ENCODE data around the gene CAMTA1. TPM values are rescaled to one million over a fixed set of nuclear protein-coding genes. Genes with fewer than 3 reads are reported as not detected.

Gene CAMTA1
- total RNA-seq, 1 experiment from 2014 or later = 69.5 TPM

GRCh38 chr1:6985549-6986276 is 200.5 kb downstream of the CAMTA1 start:
- no peak for TF ChIP-seq EZH2 (IDR thresholded peaks at IDR 0.05)
- TF ChIP-seq ZFX (IDR thresholded peaks at IDR 0.05) = no peak
- TF ChIP-seq EZH2phosphoT487 (IDR thresholded peaks at IDR 0.05; ENCODE audit: borderline replicate concordance) = no peak
- no peak for TF ChIP-seq SP1 (IDR thresholded peaks at IDR 0.05; ENCODE audit: low read depth)
- TF ChIP-seq SIN3A (IDR thresholded peaks at IDR 0.05; ENCODE audit: low read depth) = no peak
- no peak for TF ChIP-seq SRF (IDR thresholded peaks at IDR 0.05; ENCODE audit: low read depth)
- no peak for TF ChIP-seq CTCF (IDR thresholded peaks at IDR 0.05 in 2 of 3, conservative IDR thresholded peaks at IDR 0.05 in 1 of 3; ENCODE audit: borderline replicate concordance in 1 of 3, insufficient read depth in 1 of 3, low read depth in 2 of 3, low read length in 2 of 3)
- no peak for TF ChIP-seq ZBTB33 (IDR thresholded peaks at IDR 0.05; ENCODE audit: extremely low read depth, insufficient replicate concordance, low read length)
- TF ChIP-seq MAX (IDR thresholded peaks at IDR 0.05) = no peak
- TF ChIP-seq TCF7L2 (IDR thresholded peaks at IDR 0.05; ENCODE audit: borderline replicate concordance, extremely low read depth, insufficient read depth, insufficient read length) = no peak
- no peak for TF ChIP-seq ATF3 (IDR thresholded peaks at IDR 0.05)
- TF ChIP-seq FOSL1 (IDR thresholded peaks at IDR 0.05; ENCODE audit: low read depth) = no peak
- TF ChIP-seq ELF1 (IDR thresholded peaks at IDR 0.05; ENCODE audit: borderline replicate concordance, low read depth) = no peak
- no peak for TF ChIP-seq RAD21 (IDR thresholded peaks at IDR 0.05; ENCODE audit: low read depth)
- no peak for TF ChIP-seq POLR2A (IDR thresholded peaks at IDR 0.05; ENCODE audit: borderline replicate concordance, extremely low read depth, insufficient read depth, insufficient read length)
- TF ChIP-seq YY1 (IDR thresholded peaks at IDR 0.05; ENCODE audit: extremely low read depth, insufficient replicate concordance, low read depth, low read length) = no peak
- TF ChIP-seq ZNF274 (IDR thresholded peaks at IDR 0.05; ENCODE audit: low read depth, low read length) = no peak
- TF ChIP-seq REST (IDR thresholded peaks at IDR 0.05; ENCODE audit: low read depth) = no peak
- no peak for TF ChIP-seq EGR1 (IDR thresholded peaks at IDR 0.05; ENCODE audit: low read depth)
- no peak for TF ChIP-seq JUND (IDR thresholded peaks at IDR 0.05)
- H3K79me2 ChIP-seq (ENCODE audit: insufficient read depth, low read length) = no peaks in the 10 kb centered on the region
- no peak for DNase-seq (ENCODE audit: low read depth, low spot score)
- BruUV-seq (replicated peaks) = no TSS peak
- CTCF ChIA-PET = no interaction called here
- intact Hi-C loops (cut with micrococcal nuclease) = no loop called here
- no peaks in the 10 kb centered on the region for H4K20me1 ChIP-seq (ENCODE audit: insufficient read depth)
- H3K27me3 ChIP-seq (ENCODE audit: insufficient read depth, low read length) = no peaks in the 10 kb centered on the region
- no peak for ATAC-seq
- H3K4me1 ChIP-seq (ENCODE audit: control insufficient read depth in 1 of 2, insufficient read depth in 2 of 2, low read length in 2 of 2) = peaks cover 0 to 8% of the 10 kb centered on the region in 2 experiments; a peak in 1 of 4 replicates
- no peaks in the 10 kb centered on the region for H3K9me2 ChIP-seq (ENCODE audit: insufficient read depth)
- POLR2A ChIA-PET = no interaction called here
- H2AFZ ChIP-seq (ENCODE audit: low read depth, low read length, poor library complexity, severe bottlenecking) = no peak overlapping the region
- RAD21 ChIA-PET (ENCODE audit: low non-redundant PET in 1 of 2, low total read pairs in 2 of 2, uncharacterized antibody in 2 of 2, unreplicated experiment in 2 of 2) = no interaction called here
- no peaks in the 10 kb centered on the region for H3K36me3 ChIP-seq (ENCODE audit: control insufficient read depth in 1 of 2, insufficient read depth in 2 of 2, low read length in 2 of 2)
- no peak overlapping the region for H3K9ac ChIP-seq (ENCODE audit: low read length)
- H3K4me3 ChIP-seq (replicated peaks in 1 of 2; ENCODE audit: low read depth in 1 of 2, low read length in 2 of 2) = no peak overlapping the region
- no peak overlapping the region for H3K4me2 ChIP-seq (ENCODE audit: low read length)
- H3K9me3 ChIP-seq (ENCODE audit: control insufficient read depth in 1 of 2, insufficient read depth in 1 of 2, low read depth in 1 of 2, low read length in 2 of 2) = no peaks in the 10 kb centered on the region
- H3K27ac ChIP-seq (ENCODE audit: low read depth, low read length) = no peak overlapping the region

Measured in HCT116 (cell line).